MCF 10A (cell line): Measurements from ENCODE around the gene PLA2G4B. TPM values are rescaled to one million over a fixed set of nuclear protein-coding genes. Genes with fewer than 3 reads are reported as not detected.

Source experiments
- BruUV-seq: library from RNA; stranded (reverse); fragments of 400-500 nt; replicated peaks from 2 replicates; lab custom pipeline; 2021; lab: Mats Ljungman, UMichigan
- CTCF ChIA-PET: fragments of 300-600 bp; sonication (Branson Sonifier 250); formaldehyde crosslinking; extraction: SDS; loops from one replicate; lab custom pipeline; 2021; ENCODE audit warnings: antibody characterized with exemption, inconsistent platforms; lab: Yijun Ruan, JAX
- POLR2A ChIA-PET: fragments of 300-600, 350-650 bp; sonication (Branson Sonifier 250); formaldehyde crosslinking; extraction: SDS; loops from one replicate; lab custom pipeline; 2020; ENCODE audit warnings: antibody characterized with exemption, inconsistent platforms; lab: Yijun Ruan, JAX
- DNase-seq: peaks from one replicate; pipeline ENCODE4 v3.0.0-alpha.2; 2018; ENCODE audit not compliant: unreplicated experiment
- H3K27ac Mint-ChIP-seq: one replicate; pipeline ENCODE4 v1.8.0; 2022; ENCODE audit warnings: mild to moderate bottlenecking, low read depth, mixed read lengths; ENCODE audit not compliant: unreplicated experiment
- H3K27me3 Mint-ChIP-seq: one replicate; pipeline ENCODE4 v1.8.0; 2022; ENCODE audit warnings: mixed read lengths; ENCODE audit not compliant: insufficient read depth, unreplicated experiment
- H3K36me3 Mint-ChIP-seq: one replicate; pipeline ENCODE4 v1.8.0; 2022; ENCODE audit warnings: mild to moderate bottlenecking, moderate library complexity, mixed read lengths; ENCODE audit not compliant: insufficient read depth, unreplicated experiment
- H3K4me1 Mint-ChIP-seq: one replicate; pipeline ENCODE4 v1.8.0; 2022; ENCODE audit warnings: mixed read lengths; ENCODE audit not compliant: insufficient read depth, unreplicated experiment
- H3K4me3 Mint-ChIP-seq: one replicate; pipeline ENCODE4 v1.8.0; 2022; ENCODE audit warnings: mild to moderate bottlenecking, moderate library complexity, mixed read lengths; ENCODE audit not compliant: unreplicated experiment
- H3K9me3 Mint-ChIP-seq: one replicate; pipeline ENCODE4 v1.8.0; 2022; ENCODE audit warnings: mixed read lengths; ENCODE audit not compliant: unreplicated experiment
- CTCF ChIP-seq: fragments of 200-600 bp; IDR thresholded peaks from one replicate; pipeline ENCODE4 v1.8.0; 2022; ENCODE audit warnings: antibody characterized with exemption, mild to moderate bottlenecking; ENCODE audit not compliant: unreplicated experiment
- intact Hi-C: fragments of 100-400 bp; cut with micrococcal nuclease; formaldehyde crosslinking; loops from 2 replicates; pipeline ENCODE4 v1.14.1; 2022
- total RNA-seq: library from RNA; stranded (reverse); gene quantifications from 2 replicates; pipeline ENCODE4 v1.2.3, GENCODE V29; 2022

PLA2G4B gene
- total RNA-seq, 1 experiment from 2014 or later: 3.8 TPM

GRCh38 chr15:41865490-41866055 is 26.9 kb downstream of the PLA2G4B start:
- H3K27me3 Mint-ChIP-seq: no peaks in the 10 kb centered on the region
- H3K27ac Mint-ChIP-seq: no peak overlapping the region
- H3K4me3 Mint-ChIP-seq: no peak overlapping the region
- peaks cover 3% of the 10 kb centered on the region for H3K4me1 Mint-ChIP-seq
- BruUV-seq: no TSS peak
- intact Hi-C loops: no loop called here
- H3K36me3 Mint-ChIP-seq: no peaks in the 10 kb centered on the region
- TF ChIP-seq CTCF: no peak
- ChIA-PET POLR2A (interaction anchor here (0.7 kb wide), 1 partner anchor 29 kb away, joined by 3 read pairs; no protein-coding TSS in a partner anchor), CTCF (interaction anchor here (0.7 to 0.9 kb wide), 2 partner anchors 38 to 54 kb away, joined by 3 read pairs; no protein-coding TSS in a partner anchor)
- no peaks in the 10 kb centered on the region for H3K9me3 Mint-ChIP-seq
- DNase-seq: no peak

DNA sequence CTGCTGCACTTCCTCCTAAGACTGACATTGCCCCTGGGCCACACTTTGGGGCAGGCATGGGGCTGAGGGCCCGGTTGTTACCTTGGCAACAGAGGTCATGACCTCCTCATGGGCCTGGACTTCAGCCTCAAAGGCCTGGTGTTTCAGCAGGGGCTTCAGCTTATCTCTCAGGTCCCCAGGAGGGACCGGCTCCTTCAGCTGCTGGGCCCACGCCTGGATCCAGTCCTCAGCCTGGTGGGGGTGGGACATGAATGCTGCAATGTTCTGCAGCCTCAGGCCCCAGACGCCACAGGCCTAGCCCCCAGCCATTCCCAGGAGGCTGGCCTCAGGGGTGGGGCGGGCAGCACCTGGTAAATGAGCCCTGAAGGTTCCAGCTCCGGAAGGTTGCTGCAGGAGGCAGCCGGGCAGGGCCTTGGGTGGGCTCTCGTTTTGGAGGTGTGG is 27.6 kb downstream of the PLA2G4B start:
- ChIA-PET POLR2A (interaction anchor here (0.6 kb wide), 1 partner anchor 10 kb away, joined by 3 read pairs; no protein-coding TSS in a partner anchor), CTCF (interaction anchor here (0.5 to 0.9 kb wide), 2 partner anchors 38 to 122 kb away, joined by 3 read pairs; no protein-coding TSS in a partner anchor)
- no peak overlapping the region for H3K27ac Mint-ChIP-seq
- H3K4me1 Mint-ChIP-seq: peaks cover 9% of the 10 kb centered on the region
- no peaks in the 10 kb centered on the region for H3K36me3 Mint-ChIP-seq
- no peak overlapping the region for H3K4me3 Mint-ChIP-seq
- TF ChIP-seq CTCF: no peak
- BruUV-seq: no TSS peak
- H3K27me3 Mint-ChIP-seq: no peaks in the 10 kb centered on the region
- intact Hi-C loops: no loop called here
- no peak for DNase-seq
- H3K9me3 Mint-ChIP-seq: no peaks in the 10 kb centered on the region

- CTCF ChIA-PET: interaction anchor here (0.5 kb wide), 1 partner anchor 122 kb away, joined by 3 read pairs; no protein-coding TSS in a partner anchor
These were observed 28.4 kb downstream of the PLA2G4B start for GRCh38 chr15:41866872-41867579.

More at GRCh38 chr15:41866872-41867579, 28.4 kb downstream of the PLA2G4B start:
- Mint-ChIP-seq H3K27ac (no peak overlapping the region), H3K4me3 (no peak overlapping the region), H3K4me1 (peaks cover 9% of the 10 kb centered on the region), H3K36me3 (no peaks in the 10 kb centered on the region), H3K27me3 (no peaks in the 10 kb centered on the region), H3K9me3 (no peaks in the 10 kb centered on the region)
- no TSS peak for BruUV-seq
- DNase-seq: no peak
- intact Hi-C loops: no loop called here
- POLR2A ChIA-PET: interaction anchor here (0.6 kb wide), 1 partner anchor 9 kb away, joined by 3 read pairs; no protein-coding TSS in a partner anchor
- TF ChIP-seq CTCF: no peak
